PC-3 (cell line): ENCODE results near the gene GALNTL6. TPM values are rescaled to one million over a fixed set of nuclear protein-coding genes. Genes with fewer than 3 reads are reported as not detected.

Experiments
- ATAC-seq: fragments of 200-7000 bp; cut with Tn5 transposase; 2 replicates; pipeline ENCODE4 v1.9.1; 2020; ENCODE audit warnings: mild to moderate bottlenecking, moderate library complexity
- BruUV-seq: library from RNA; stranded (reverse); fragments of 400-500 nt; replicated peaks from 2 replicates; lab custom pipeline; 2021; lab: Mats Ljungman, UMichigan
- CTCF ChIA-PET: fragments of 300-600 bp; sonication (Branson Sonifier 250); formaldehyde crosslinking; loops from one replicate; lab custom pipeline; 2022; ENCODE audit warnings: antibody characterized with exemption; lab: Charles Lee
- POLR2A ChIA-PET: fragments of 300-600 bp; sonication (Branson Sonifier 250); formaldehyde crosslinking; loops from one replicate; lab custom pipeline; 2022; ENCODE audit warnings: antibody characterized with exemption; ENCODE audit not compliant: unreplicated experiment; lab: Charles Lee
- DNase-seq: peaks from one replicate; pipeline ENCODE4 v3.0.0-alpha.2; 2015
- H2AFZ ChIP-seq: fragments of 300-600 bp; sonication (generic); 2 replicates; pipeline ENCODE4 v1.6.0; 2016; ENCODE audit warnings: antibody characterized with exemption, low read length
- H3F3A ChIP-seq: fragments of 300-600 bp; sonication (generic); one replicate; pipeline ENCODE4 v1.6.0; 2017; ENCODE audit warnings: antibody characterized with exemption, low read length, control low read depth, mild to moderate bottlenecking; ENCODE audit not compliant: unreplicated experiment
- H3K27ac ChIP-seq: fragments of 300-600 bp; sonication (generic); 2 replicates; pipeline ENCODE4 v1.5.1; 2016; ENCODE audit warnings: mild to moderate bottlenecking, low read length
- H3K27me3 ChIP-seq: fragments of 300-600 bp; sonication (generic); 2 replicates; pipeline ENCODE4 v1.6.1; 2016; ENCODE audit warnings: low read length, mixed read lengths
- H3K36me3 ChIP-seq: fragments of 300-600 bp; sonication (generic); 2 replicates; pipeline ENCODE4 v1.6.1; 2016; ENCODE audit warnings: low read depth, mixed run types, low read length, mixed read lengths
- H3K4me1 ChIP-seq: fragments of 300-600 bp; sonication (generic); 2 replicates; pipeline ENCODE4 v1.5.1; 2016; ENCODE audit warnings: low read length; ENCODE audit not compliant: insufficient read depth
- H3K4me2 ChIP-seq: fragments of 300-600 bp; sonication (generic); 2 replicates; pipeline ENCODE4 v1.6.0; 2016; ENCODE audit warnings: low read length
- H3K4me3 ChIP-seq: fragments of 300-600 bp; sonication (generic); 2 replicates; pipeline ENCODE4 v1.5.1; 2016; ENCODE audit warnings: mild to moderate bottlenecking, low read length, mixed read lengths
- H3K79me2 ChIP-seq: fragments of 300-600 bp; sonication (generic); 2 replicates; pipeline ENCODE4 v1.6.1; 2017; ENCODE audit warnings: low read length, mixed read lengths
- H3K9ac ChIP-seq: fragments of 300-600 bp; sonication (generic); 2 replicates; pipeline ENCODE4 v1.6.0; 2016; ENCODE audit warnings: mild to moderate bottlenecking, low read length
- H3K9me2 ChIP-seq: fragments of 300-600 bp; sonication (generic); replicated peaks from 2 replicates; pipeline ENCODE4 v1.6.1; 2016; ENCODE audit warnings: mixed run types, low read length, mixed read lengths
- H3K9me3 ChIP-seq: fragments of 300-600 bp; sonication (generic); 2 replicates; pipeline ENCODE4 v1.6.1; 2016; ENCODE audit warnings: low read length, mixed read lengths
- H4K20me1 ChIP-seq: fragments of 300-600 bp; sonication (generic); 2 replicates; pipeline ENCODE4 v1.6.1; 2016; ENCODE audit warnings: low read length, mixed read lengths
- EZH2 ChIP-seq: fragments of 300-600 bp; sonication (generic); IDR thresholded peaks from one replicate; pipeline ENCODE4 v1.6.1; 2017; ENCODE audit warnings: antibody characterized with exemption, mild to moderate bottlenecking, low read length; ENCODE audit not compliant: unreplicated experiment
- EZH2phosphoT487 ChIP-seq: fragments of 300-600 bp; sonication (generic); IDR thresholded peaks from 2 replicates; pipeline ENCODE4 v1.6.1; 2018; ENCODE audit warnings: mild to moderate bottlenecking, antibody characterized with exemption, low read length, borderline replicate concordance
- intact Hi-C: fragments of 100-400 bp; cut with micrococcal nuclease; formaldehyde crosslinking; loops from 2 replicates; pipeline ENCODE4 v1.9.0; 2023
- total RNA-seq: library from RNA; depleted of rRNA; stranded (reverse); fragments of >200 nt; gene quantifications from 2 replicates; pipeline ENCODE4 v1.2.3, GENCODE V29; 2014
- TF ChIP-seq, protein P1 (sequence below): fragments of 300-600 bp; sonication (generic); conservative IDR thresholded peaks from 2 replicates; pipeline ENCODE4 v1.5.1; 2017; ENCODE audit warnings: antibody characterized with exemption, low read depth, mild to moderate bottlenecking, low read length

GALNTL6 gene
- total RNA-seq, 1 experiment from 2014 or later, result not detected

- TF ChIP-seq EZH2 (no peak), EZH2phosphoT487 (no peak)
- TF ChIP-seq, protein P1, sequence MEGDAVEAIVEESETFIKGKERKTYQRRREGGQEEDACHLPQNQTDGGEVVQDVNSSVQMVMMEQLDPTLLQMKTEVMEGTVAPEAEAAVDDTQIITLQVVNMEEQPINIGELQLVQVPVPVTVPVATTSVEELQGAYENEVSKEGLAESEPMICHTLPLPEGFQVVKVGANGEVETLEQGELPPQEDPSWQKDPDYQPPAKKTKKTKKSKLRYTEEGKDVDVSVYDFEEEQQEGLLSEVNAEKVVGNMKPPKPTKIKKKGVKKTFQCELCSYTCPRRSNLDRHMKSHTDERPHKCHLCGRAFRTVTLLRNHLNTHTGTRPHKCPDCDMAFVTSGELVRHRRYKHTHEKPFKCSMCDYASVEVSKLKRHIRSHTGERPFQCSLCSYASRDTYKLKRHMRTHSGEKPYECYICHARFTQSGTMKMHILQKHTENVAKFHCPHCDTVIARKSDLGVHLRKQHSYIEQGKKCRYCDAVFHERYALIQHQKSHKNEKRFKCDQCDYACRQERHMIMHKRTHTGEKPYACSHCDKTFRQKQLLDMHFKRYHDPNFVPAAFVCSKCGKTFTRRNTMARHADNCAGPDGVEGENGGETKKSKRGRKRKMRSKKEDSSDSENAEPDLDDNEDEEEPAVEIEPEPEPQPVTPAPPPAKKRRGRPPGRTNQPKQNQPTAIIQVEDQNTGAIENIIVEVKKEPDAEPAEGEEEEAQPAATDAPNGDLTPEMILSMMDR, result no peak
- CTCF ChIA-PET, result no interaction called here
- intact Hi-C loops, result loop anchor here (2.0 to 5.0 kb wide), 2 partner anchors 300 to 355 kb away; no protein-coding TSS in a partner anchor
Measured at GRCh38 chr4:171846893-171847292, 33.7 kb downstream of the GALNTL6 start.

GRCh38 chr4:171847751-171848150 lies 34.5 kb downstream of the GALNTL6 start:
- intact Hi-C loops, result loop anchor here (2.0 to 5.0 kb wide), 2 partner anchors 299 to 355 kb away; no protein-coding TSS in a partner anchor
- no peaks in the 10 kb centered on the region for H3K79me2 ChIP-seq
- H4K20me1 ChIP-seq, result no peaks in the 10 kb centered on the region
- no peak overlapping the region for H3K9ac ChIP-seq
- H3F3A ChIP-seq, result no peaks in the 10 kb centered on the region
- no peak overlapping the region for H3K27ac ChIP-seq
- no peak overlapping the region for H3K4me2 ChIP-seq
- BruUV-seq, result no TSS peak
- CTCF ChIA-PET, result no interaction called here
- TF ChIP-seq EZH2phosphoT487, result no peak
- TF ChIP-seq, protein P1, result no peak
- TF ChIP-seq EZH2, result no peak
- DNase-seq, result peak; percentile 3
- ATAC-seq, result no peak
- H3K27me3 ChIP-seq, result no peaks in the 10 kb centered on the region
- H3K4me3 ChIP-seq, result no peak overlapping the region
- no peak overlapping the region for H2AFZ ChIP-seq
- H3K9me2 ChIP-seq, result no peaks in the 10 kb centered on the region
- no peaks in the 10 kb centered on the region for H3K36me3 ChIP-seq
- H3K4me1 ChIP-seq, result no peaks in the 10 kb centered on the region
- no peaks in the 10 kb centered on the region for H3K9me3 ChIP-seq
- POLR2A ChIA-PET, result no interaction called here

More at GRCh38 chr4:171846893-171847292, 33.7 kb downstream of the GALNTL6 start:
- Histone ChIP-seq H3K27ac (no peak overlapping the region), H3K79me2 (no peaks in the 10 kb centered on the region), H3K27me3 (no peaks in the 10 kb centered on the region), H3K4me3 (no peak overlapping the region), H3K9me2 (no peaks in the 10 kb centered on the region), H3F3A (no peaks in the 10 kb centered on the region), H3K4me2 (no peak overlapping the region), H3K36me3 (no peaks in the 10 kb centered on the region), H3K9ac (no peak overlapping the region), H3K4me1 (no peaks in the 10 kb centered on the region), H3K9me3 (no peaks in the 10 kb centered on the region), H4K20me1 (no peaks in the 10 kb centered on the region), H2AFZ (no peak overlapping the region)
- POLR2A ChIA-PET, result no interaction called here
- ATAC-seq (no peak), DNase-seq (no peak)
- no TSS peak for BruUV-seq

GRCh38 chr4:171849686-171850222 lies 36.5 kb downstream of the GALNTL6 start:
- Histone ChIP-seq H3K27me3 (no peaks in the 10 kb centered on the region), H4K20me1 (no peaks in the 10 kb centered on the region), H3K9ac (no peak overlapping the region), H3K4me1 (no peaks in the 10 kb centered on the region), H3K4me3 (no peak overlapping the region), H3K9me3 (no peaks in the 10 kb centered on the region), H3K27ac (no peak overlapping the region), H3K79me2 (no peaks in the 10 kb centered on the region), H3K4me2 (no peak overlapping the region), H2AFZ (no peak overlapping the region), H3F3A (no peaks in the 10 kb centered on the region), H3K9me2 (no peaks in the 10 kb centered on the region), H3K36me3 (no peaks in the 10 kb centered on the region)
- ATAC-seq, result no peak
- TF ChIP-seq, protein P1, result no peak
- no peak for TF ChIP-seq EZH2phosphoT487
- no peak for TF ChIP-seq EZH2
- CTCF ChIA-PET, result no interaction called here
- intact Hi-C loops, result loop anchor here (5.0 kb wide), 1 partner anchor 353 kb away; no protein-coding TSS in a partner anchor
- no TSS peak for BruUV-seq
- DNase-seq, result no peak
- POLR2A ChIA-PET, result no interaction called here
